Left ventricle myocardium inferior (tissue), 1 donor: ENCODE data around the gene MITF. TPM values are rescaled to one million over a fixed set of nuclear protein-coding genes. Genes with fewer than 3 reads are reported as not detected.

Experiments used
- DNase-seq: peaks from one replicate; pipeline ENCODE4 v3.0.0-alpha.2; 2020
- H3K27ac ChIP-seq: fragments of 200-600 bp; replicated peaks from 2 replicates; pipeline ENCODE4 v1.8.0; 2021
- H3K27me3 ChIP-seq: fragments of 200-600 bp; 2 replicates; pipeline ENCODE4 v1.8.0; 2021; ENCODE audit warnings: low read depth
- H3K36me3 ChIP-seq: fragments of 200-600 bp; 2 replicates; pipeline ENCODE4 v1.8.0; 2021
- H3K4me1 ChIP-seq: fragments of 200-600 bp; 2 replicates; pipeline ENCODE4 v1.8.0; 2021
- H3K4me3 ChIP-seq: fragments of 200-600 bp; 2 replicates; pipeline ENCODE4 v1.8.0; 2021; ENCODE audit warnings: mild to moderate bottlenecking, moderate library complexity
- H3K9me3 ChIP-seq: fragments of 200-600 bp; replicated peaks from 2 replicates; pipeline ENCODE4 v1.8.0; 2021
- intact Hi-C: fragments of 100-400 bp; cut with micrococcal nuclease; formaldehyde crosslinking; loops from one replicate; pipeline ENCODE4 v1.11.0; 2022
- total RNA-seq: library from RNA; stranded (reverse); fragmentation: NEBNext Ultra II Directional; extraction: Animal tissue kit (Norgen Biotek cat#: 25700); gene quantifications from one replicate; pipeline ENCODE4 v1.2.1, GENCODE V29; 2021
- TF ChIP-seq, protein P1 (sequence below): fragments of 200-600 bp; IDR thresholded peaks from 2 replicates; pipeline ENCODE4 v1.8.0; 2021; ENCODE audit warnings: antibody characterized with exemption, mild to moderate bottlenecking, borderline replicate concordance
- donor health status: DM: no; HTN: yes; CAD: no; lungs with severe emphysema.

MITF gene
- total RNA-seq, 1 donor from 2014 or later, result 81.9 TPM

DNA sequence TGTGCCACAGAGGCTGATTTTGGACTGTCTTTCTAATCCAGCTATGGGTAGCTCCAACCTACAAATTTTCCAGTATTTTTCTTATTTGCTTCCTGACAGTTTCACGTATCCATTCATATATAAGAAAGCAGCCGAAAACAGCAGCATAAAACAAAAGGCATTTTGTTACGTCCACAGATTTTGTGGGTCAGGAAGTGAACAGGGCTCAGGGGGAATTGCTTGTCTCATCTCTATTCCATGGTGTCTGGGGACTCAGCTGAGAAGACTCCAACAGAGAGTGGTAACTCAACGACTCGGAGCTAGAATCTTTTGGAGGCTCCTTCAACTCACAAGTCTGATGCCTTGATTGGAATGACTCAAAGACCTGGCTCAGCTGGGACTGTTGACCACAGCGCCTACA, 248.6 kb downstream of the MITF start:
- H3K4me3 ChIP-seq, result no peak overlapping the region
- H3K36me3 ChIP-seq, result no peaks in the 10 kb centered on the region
- no peaks in the 10 kb centered on the region for H3K27me3 ChIP-seq
- no peak overlapping the region for H3K27ac ChIP-seq
- no peaks in the 10 kb centered on the region for H3K4me1 ChIP-seq
- intact Hi-C loops, result no loop called here
- TF ChIP-seq, protein P1, sequence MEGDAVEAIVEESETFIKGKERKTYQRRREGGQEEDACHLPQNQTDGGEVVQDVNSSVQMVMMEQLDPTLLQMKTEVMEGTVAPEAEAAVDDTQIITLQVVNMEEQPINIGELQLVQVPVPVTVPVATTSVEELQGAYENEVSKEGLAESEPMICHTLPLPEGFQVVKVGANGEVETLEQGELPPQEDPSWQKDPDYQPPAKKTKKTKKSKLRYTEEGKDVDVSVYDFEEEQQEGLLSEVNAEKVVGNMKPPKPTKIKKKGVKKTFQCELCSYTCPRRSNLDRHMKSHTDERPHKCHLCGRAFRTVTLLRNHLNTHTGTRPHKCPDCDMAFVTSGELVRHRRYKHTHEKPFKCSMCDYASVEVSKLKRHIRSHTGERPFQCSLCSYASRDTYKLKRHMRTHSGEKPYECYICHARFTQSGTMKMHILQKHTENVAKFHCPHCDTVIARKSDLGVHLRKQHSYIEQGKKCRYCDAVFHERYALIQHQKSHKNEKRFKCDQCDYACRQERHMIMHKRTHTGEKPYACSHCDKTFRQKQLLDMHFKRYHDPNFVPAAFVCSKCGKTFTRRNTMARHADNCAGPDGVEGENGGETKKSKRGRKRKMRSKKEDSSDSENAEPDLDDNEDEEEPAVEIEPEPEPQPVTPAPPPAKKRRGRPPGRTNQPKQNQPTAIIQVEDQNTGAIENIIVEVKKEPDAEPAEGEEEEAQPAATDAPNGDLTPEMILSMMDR, result no peak
- no peak for DNase-seq
- H3K9me3 ChIP-seq, result no peaks in the 10 kb centered on the region

DNA sequence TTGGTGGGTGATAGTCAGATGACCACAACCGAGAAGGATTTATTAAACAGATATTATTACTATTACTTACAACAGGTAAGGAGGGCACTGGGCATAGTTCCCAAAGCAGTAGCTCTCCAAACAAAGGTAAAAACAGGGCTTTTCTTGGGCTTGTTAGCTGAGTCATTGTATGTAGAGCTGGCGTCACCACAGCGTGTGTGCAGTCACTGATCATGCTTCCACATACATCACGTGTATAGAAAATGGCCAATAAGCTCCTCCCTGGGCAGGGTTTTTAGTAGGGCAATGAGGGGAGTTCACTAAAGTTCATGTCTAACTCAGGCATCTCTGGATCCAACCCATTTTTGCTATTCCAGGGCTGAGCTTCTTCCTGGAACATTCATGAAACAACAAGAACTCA, 254.5 kb downstream of the MITF start:
- intact Hi-C loops, result no loop called here
- no peak for DNase-seq
- no peaks in the 10 kb centered on the region for H3K27me3 ChIP-seq
- no peak overlapping the region for H3K27ac ChIP-seq
- TF ChIP-seq, protein P1, result no peak
- H3K4me3 ChIP-seq, result no peak overlapping the region
- H3K9me3 ChIP-seq, result no peaks in the 10 kb centered on the region
- H3K4me1 ChIP-seq, result no peaks in the 10 kb centered on the region
- H3K36me3 ChIP-seq, result no peaks in the 10 kb centered on the region

DNA sequence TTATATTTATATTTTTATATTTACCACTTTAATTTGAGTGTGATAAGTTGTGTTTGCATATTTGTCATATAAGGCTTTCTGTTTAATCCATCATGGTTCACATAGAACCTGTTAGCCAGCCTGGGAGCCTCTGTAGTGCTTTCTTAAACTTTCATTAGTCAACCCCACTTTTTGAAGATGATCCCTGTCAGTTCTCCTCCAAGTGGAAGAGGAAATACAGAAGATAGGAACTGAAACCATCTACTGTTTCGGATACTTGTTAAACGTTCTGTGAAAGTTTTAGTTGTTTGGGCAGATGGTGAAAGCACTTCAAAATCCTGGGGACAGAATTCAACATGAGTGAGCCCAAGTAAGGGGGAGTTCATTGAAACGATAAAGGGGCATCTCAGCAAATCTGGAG, 255.7 kb downstream of the MITF start:
- H3K4me3 ChIP-seq, result no peak overlapping the region
- H3K36me3 ChIP-seq, result no peaks in the 10 kb centered on the region
- TF ChIP-seq, protein P1, result no peak
- H3K9me3 ChIP-seq, result no peaks in the 10 kb centered on the region
- no peaks in the 10 kb centered on the region for H3K4me1 ChIP-seq
- no peak overlapping the region for H3K27ac ChIP-seq
- DNase-seq, result no peak
- intact Hi-C loops, result no loop called here
- no peaks in the 10 kb centered on the region for H3K27me3 ChIP-seq

DNA sequence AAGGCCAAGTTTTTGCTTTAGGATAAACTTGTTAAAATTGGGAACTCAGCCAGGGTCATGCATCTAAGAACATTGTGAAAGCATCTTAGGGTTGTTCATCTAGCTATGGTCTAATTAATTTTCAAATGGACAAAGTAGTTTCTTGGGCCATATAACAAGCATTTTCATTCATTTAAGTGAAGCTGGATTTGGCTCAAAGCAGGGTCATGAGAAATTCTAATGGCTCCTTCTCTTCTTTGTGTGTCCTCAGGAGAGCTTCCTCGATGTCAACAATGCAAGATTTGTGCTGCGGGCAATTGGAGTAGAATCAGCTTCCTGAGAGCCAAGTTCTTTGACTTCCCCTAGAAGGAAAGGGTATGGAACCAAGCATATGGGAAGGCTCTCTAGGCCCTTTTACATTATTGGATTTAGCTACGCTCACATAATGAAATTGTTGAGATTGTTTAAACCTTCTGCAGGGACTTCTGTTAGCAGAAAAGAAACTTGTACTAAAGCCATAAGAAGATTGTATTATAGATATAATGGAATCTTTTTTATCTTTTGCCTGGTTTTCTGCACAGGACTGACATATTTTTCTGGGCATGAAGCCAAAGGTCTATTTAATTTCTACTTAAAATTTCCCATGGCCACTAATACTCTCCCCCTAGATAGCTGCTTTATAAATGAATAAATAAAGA, 258.5 kb downstream of the MITF start:
- DNase-seq, result no peak
- H3K27ac ChIP-seq, result no peak overlapping the region
- H3K36me3 ChIP-seq, result no peaks in the 10 kb centered on the region
- peaks cover 1% of the 10 kb centered on the region for H3K9me3 ChIP-seq
- H3K27me3 ChIP-seq, result no peaks in the 10 kb centered on the region
- TF ChIP-seq, protein P1, result no peak
- no peak overlapping the region for H3K4me3 ChIP-seq
- intact Hi-C loops, result no loop called here
- no peaks in the 10 kb centered on the region for H3K4me1 ChIP-seq

DNA sequence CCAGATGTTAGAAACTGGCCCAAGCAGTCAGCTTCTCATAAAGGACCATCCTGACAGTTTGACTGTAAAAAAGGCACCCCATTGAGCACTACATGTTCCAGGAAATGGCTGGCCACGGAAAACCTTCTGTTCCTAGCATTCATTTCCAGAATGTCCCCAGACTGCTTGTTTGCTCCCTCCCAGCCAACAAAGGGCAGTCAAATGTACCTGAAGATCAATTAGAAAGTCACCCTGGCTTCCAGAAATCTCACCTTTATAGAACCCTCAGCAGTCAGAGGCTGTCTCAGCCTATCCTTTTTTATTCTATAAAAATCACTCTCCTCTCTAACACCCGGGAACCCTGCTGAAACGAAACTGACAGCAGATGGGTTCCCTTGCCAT, 259.5 kb downstream of the MITF start:
- Histone ChIP-seq H3K4me3 (peak overlapping the region; percentile 42), H3K4me1 (no peaks in the 10 kb centered on the region), H3K27me3 (no peaks in the 10 kb centered on the region), H3K36me3 (no peaks in the 10 kb centered on the region), H3K9me3 (peaks cover 6% of the 10 kb centered on the region), H3K27ac (peak overlapping the region; percentile 28)
- TF ChIP-seq, protein P1, result no peak
- DNase-seq, result no peak
- intact Hi-C loops, result no loop called here
